GM12891 (cell line): Measurements from ENCODE around the gene TP53TG3B. TPM values are rescaled to one million over a fixed set of nuclear protein-coding genes. Genes with fewer than 3 reads are reported as not detected.
"Not testable (repeated sequence)": the region's sequence is repeated elsewhere in the genome, so short reads cannot be mapped to it uniquely, and the experiment has no call there.

Experiments
- DNase-seq: peaks from one replicate; pipeline ENCODE4 v3.0.0; 2011; ENCODE audit warnings: low spot score; ENCODE audit not compliant: insufficient read length
- FAIRE-seq: peaks from 2 replicates; lab custom pipeline; 2011; peaks lifted over from hg19 to GRCh38; lab: Jason Lieb, UNC
- polyA plus RNA-seq: library from polyadenylated mRNA; unstranded; fragments of >200 nt; gene quantifications from one replicate; pipeline ENCODE4 v1.2.1, GENCODE V29; 2012; ENCODE audit warnings: low read depth, missing spikeins, inconsistent platforms; ENCODE audit not compliant: missing spikeins

TP53TG3B gene, protein sequence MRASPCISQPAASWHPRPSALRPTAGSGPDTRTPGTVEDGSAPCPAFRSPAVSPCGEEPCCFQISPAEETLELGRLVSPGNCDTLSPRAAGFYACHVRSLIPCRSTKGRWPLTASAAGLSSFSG
- not detected for polyA plus RNA-seq

- FAIRE-seq, DNase-seq: not testable (repeated sequence)
Measured at GRCh38 chr16:33360541-33360940, at the start of gene TP53TG3B. Gene TP53TG3B (plus strand): TSS chr16:33360841. CDS start chr16:33360909, 68 bp downstream.

DNA sequence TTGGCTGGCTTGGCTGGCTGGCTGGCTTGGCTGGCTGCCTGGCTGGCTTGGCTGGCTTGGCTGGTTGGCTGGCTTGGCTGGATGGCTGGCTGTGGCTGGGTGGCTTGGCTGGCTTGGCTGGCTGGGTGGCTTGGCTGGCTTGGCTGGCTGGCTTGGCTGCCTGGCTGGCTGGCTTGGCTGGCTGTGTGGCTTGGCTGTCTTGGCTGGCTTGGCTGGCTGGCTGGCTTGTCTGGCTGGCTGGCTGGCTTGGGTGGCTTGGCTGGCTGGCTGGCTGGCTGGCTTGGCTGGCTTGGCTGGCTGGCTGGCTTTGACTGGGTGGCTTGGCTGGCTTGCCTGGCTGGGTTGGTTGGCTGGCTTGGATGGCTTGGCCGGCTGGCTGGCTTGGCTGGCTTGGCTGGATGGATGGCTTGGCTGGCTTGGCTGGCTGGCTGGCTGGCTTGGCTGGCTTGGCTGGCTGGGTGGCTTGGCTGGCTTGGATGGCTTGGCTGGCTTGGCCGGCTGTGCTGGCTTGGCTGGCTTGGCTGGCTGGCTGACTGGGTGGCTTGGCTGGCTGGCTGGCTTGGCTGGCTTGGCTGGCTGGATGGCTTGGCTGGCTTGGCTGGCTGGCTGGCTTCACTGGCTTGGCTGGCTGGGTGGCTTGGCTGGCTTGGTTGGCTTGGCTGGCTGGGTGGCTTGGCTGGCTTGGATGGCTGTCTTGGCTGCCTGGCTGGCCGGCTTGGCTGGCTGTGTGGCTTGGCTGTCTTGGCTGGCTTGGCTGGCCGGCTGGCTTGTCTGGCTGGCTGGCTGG is 24.2 kb upstream of the TP53TG3B start:
- FAIRE-seq, DNase-seq: not testable (repeated sequence)

DNA sequence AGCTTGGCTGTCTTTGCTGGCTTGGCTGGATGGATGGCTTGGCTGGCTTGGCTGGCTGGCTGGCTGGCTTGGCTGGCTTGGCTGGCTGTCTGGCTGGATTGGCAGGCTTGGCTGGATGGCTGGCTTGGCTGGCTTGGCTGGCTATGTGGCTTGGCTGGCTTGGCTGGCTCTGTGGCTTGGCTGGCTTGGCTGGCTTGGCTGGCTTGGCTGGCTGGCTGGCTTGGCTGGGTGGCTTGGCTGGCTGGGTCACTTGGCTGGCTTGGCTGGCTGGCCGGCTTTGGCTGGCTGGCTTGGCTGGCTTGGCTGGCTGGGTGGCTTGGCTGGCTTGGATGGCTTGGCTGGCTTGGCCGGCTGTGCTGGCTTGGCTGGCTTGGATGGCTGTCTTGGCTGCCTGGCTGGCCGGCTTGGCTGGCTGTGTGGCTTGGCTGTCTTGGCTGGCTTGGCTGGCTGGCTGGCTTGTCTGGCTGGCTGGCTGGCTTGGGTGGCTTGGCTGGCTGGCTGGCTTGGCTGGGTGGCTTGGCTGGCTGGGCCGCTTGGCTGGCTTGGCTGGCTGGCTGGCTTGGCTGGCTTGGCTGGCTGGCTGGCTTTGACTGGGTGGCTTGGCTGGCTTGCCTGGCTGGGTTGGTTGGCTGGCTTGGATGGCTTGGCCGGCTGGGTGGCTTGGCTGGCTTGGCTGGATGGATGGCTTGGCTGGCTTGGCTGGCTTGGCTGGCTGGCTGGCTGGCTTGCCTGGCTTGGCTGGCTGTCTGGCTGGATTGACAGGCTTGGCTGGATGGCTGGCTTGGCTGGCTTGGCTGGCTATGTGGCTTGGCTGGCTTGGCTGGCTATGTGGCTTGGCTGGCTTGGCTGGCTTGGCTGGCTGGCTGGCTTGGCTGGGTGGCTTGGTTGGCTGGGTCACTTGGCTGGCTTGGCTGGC is 22.8 kb upstream of the TP53TG3B start:
- not testable (repeated sequence) for FAIRE-seq, DNase-seq

- DNase-seq, FAIRE-seq: not testable (repeated sequence)
Measured at GRCh38 chr16:33338543-33338951, 22.1 kb upstream of the TP53TG3B start.

GRCh38 chr16:33339093-33340061 is 21.3 kb upstream of the TP53TG3B start:
- not testable (repeated sequence) for DNase-seq, FAIRE-seq
